OCI-LY7 (cell line): ENCODE measurements around the gene SYNM. TPM values are rescaled to one million over a fixed set of nuclear protein-coding genes. Genes with fewer than 3 reads are reported as not detected.

Source experiments
- BruUV-seq: library from RNA; stranded (reverse); fragments of 400-500 nt; replicated peaks from 2 replicates; lab custom pipeline; 2021; lab: Mats Ljungman, UMichigan
- CTCF ChIA-PET: fragments of 300-600 bp; sonication (Branson Sonifier 250); formaldehyde crosslinking; loops from one replicate; lab custom pipeline; 2022; ENCODE audit warnings: antibody characterized with exemption; ENCODE audit not compliant: unreplicated experiment; lab: Charles Lee
- POLR2A ChIA-PET: fragments of 300-600 bp; sonication (Branson Sonifier 250); formaldehyde crosslinking; loops from one replicate; lab custom pipeline; 2022; ENCODE audit warnings: antibody characterized with exemption; lab: Charles Lee
- DNase-seq: peaks from one replicate; pipeline ENCODE4 v3.0.0-alpha.2; 2015; ENCODE audit warnings: low spot score
- H2AFZ ChIP-seq: fragments of 200-600 bp; sonication (generic), shearing (Covaris generic); 2 replicates; pipeline ENCODE4 v1.6.1; 2014; ENCODE audit warnings: mild to moderate bottlenecking, antibody characterized with exemption, low read length, moderate library complexity
- H3K27ac ChIP-seq: fragments of 200-600 bp; sonication (generic); 2 replicates; pipeline ENCODE4 v1.5.1; 2014; ENCODE audit warnings: mixed run types, low read depth, mild to moderate bottlenecking, moderate library complexity, low read length, inconsistent platforms; ENCODE audit not compliant: poor library complexity, severe bottlenecking
- H3K36me3 ChIP-seq: fragments of 200-600 bp; sonication (generic); 2 replicates; pipeline ENCODE4 v1.6.1; 2014; ENCODE audit warnings: mild to moderate bottlenecking, antibody characterized with exemption, low read length, moderate library complexity, mixed read lengths; ENCODE audit not compliant: insufficient read depth
- H3K4me1 ChIP-seq: fragments of 200-600 bp; sonication (generic); 2 replicates; pipeline ENCODE4 v1.5.1; 2014; ENCODE audit warnings: mild to moderate bottlenecking, low read length; ENCODE audit not compliant: insufficient read depth, poor library complexity, severe bottlenecking
- H3K4me2 ChIP-seq: fragments of 200-600 bp; sonication (generic); 2 replicates; pipeline ENCODE4 v1.6.1; 2014; ENCODE audit warnings: mild to moderate bottlenecking, low read length
- H3K4me3 ChIP-seq: fragments of 200-600 bp; sonication (generic); 2 replicates; pipeline ENCODE4 v1.5.1; 2014; ENCODE audit warnings: mild to moderate bottlenecking, low read depth, low read length; ENCODE audit not compliant: poor library complexity, severe bottlenecking
- H3K79me2 ChIP-seq: fragments of 200-600 bp; sonication (generic); 2 replicates; pipeline ENCODE4 v1.6.1; 2016; ENCODE audit warnings: low read depth, mild to moderate bottlenecking, low read length, moderate library complexity, mixed read lengths; ENCODE audit not compliant: insufficient read depth
- H3K9me2 ChIP-seq: fragments of 200-600 bp; sonication (generic); 2 replicates; pipeline ENCODE4 v1.6.1; 2016; ENCODE audit warnings: mild to moderate bottlenecking, low read length, mixed read lengths; ENCODE audit not compliant: insufficient read depth
- H3K9me3 ChIP-seq: fragments of 200-600 bp; sonication (generic); 2 replicates; pipeline ENCODE4 v1.6.1; 2014; ENCODE audit warnings: mild to moderate bottlenecking, mixed run types, low read length, mixed read lengths
- H4K20me1 ChIP-seq: fragments of 200-600 bp; sonication (generic); 2 replicates; pipeline ENCODE4 v1.6.1; 2014; ENCODE audit warnings: mild to moderate bottlenecking, antibody characterized with exemption, low read length, moderate library complexity, mixed read lengths; ENCODE audit not compliant: insufficient read depth
- CTCF ChIP-seq: fragments of 200-600 bp; sonication (generic); conservative IDR thresholded peaks from 2 replicates; pipeline ENCODE4 v1.5.1; 2014; ENCODE audit warnings: mild to moderate bottlenecking, antibody characterized with exemption, low read length, moderate library complexity, mixed read lengths
- EZH2phosphoT487 ChIP-seq: fragments of 200-600 bp; sonication (generic); IDR thresholded peaks from 2 replicates; pipeline ENCODE4 v1.6.1; 2018; ENCODE audit warnings: low read depth, borderline replicate concordance, mild to moderate bottlenecking, mixed run types, antibody characterized with exemption, low read length, moderate library complexity, mixed read lengths
- intact Hi-C: fragments of 100-400 bp; cut with micrococcal nuclease; formaldehyde crosslinking; loops from one replicate; pipeline ENCODE4 v1.10.0; 2022; ENCODE audit not compliant: unreplicated experiment
- total RNA-seq, 2 experiments: library from RNA; depleted of rRNA in 1 of 2; stranded (reverse); fragments of >200 nt in 1 of 2; shearing (Covaris generic) in 1 of 2; gene quantifications; 2 replicates each; pipeline ENCODE4 v1.2.3, GENCODE V29; 2014 to 2022

The SYNM gene
- total RNA-seq, 2 experiments from 2014 or later, result 0.08 to 0.41 TPM

- no peaks in the 10 kb centered on the region for H3K36me3 ChIP-seq
- H4K20me1 ChIP-seq, result no peaks in the 10 kb centered on the region
- no peak for DNase-seq
- no TSS peak for BruUV-seq
- H2AFZ ChIP-seq, result no peak overlapping the region
- H3K9me3 ChIP-seq, result no peaks in the 10 kb centered on the region
- peaks cover 5% of the 10 kb centered on the region for H3K4me1 ChIP-seq
- TF ChIP-seq CTCF, result no peak
- TF ChIP-seq EZH2phosphoT487, result no peak
- no peak overlapping the region for H3K4me2 ChIP-seq
- H3K9me2 ChIP-seq, result no peaks in the 10 kb centered on the region
- CTCF ChIA-PET, result interaction anchor here (0.6 to 0.8 kb wide), 2 partner anchors 111 to 606 kb away, joined by 3 read pairs; no protein-coding TSS in a partner anchor
- POLR2A ChIA-PET, result interaction anchor here (0.8 kb wide), 1 partner anchor 126 kb away, joined by 3 read pairs; no protein-coding TSS in a partner anchor
- no peak overlapping the region for H3K27ac ChIP-seq
- H3K4me3 ChIP-seq, result no peak overlapping the region
- H3K79me2 ChIP-seq, result no peaks in the 10 kb centered on the region
- intact Hi-C loops, result no loop called here
Measured at GRCh38 chr15:99098991-99099390, 5.9 kb upstream of the SYNM start.

- ChIA-PET CTCF (no interaction called here), POLR2A (no interaction called here)
- Histone ChIP-seq H3K4me1 (peaks cover 5% of the 10 kb centered on the region), H3K9me3 (no peaks in the 10 kb centered on the region), H3K4me2 (no peak overlapping the region), H4K20me1 (no peaks in the 10 kb centered on the region), H3K27ac (no peak overlapping the region), H2AFZ (no peak overlapping the region), H3K79me2 (no peaks in the 10 kb centered on the region), H3K36me3 (no peaks in the 10 kb centered on the region), H3K9me2 (no peaks in the 10 kb centered on the region), H3K4me3 (no peak overlapping the region)
- no peak for DNase-seq
- TF ChIP-seq CTCF, result no peak
- TF ChIP-seq EZH2phosphoT487, result no peak
- BruUV-seq, result no TSS peak
- intact Hi-C loops, result loop anchor here (5.0 kb wide), 1 partner anchor 113 kb away; no protein-coding TSS in a partner anchor
Measured at GRCh38 chr15:99099661-99100060, 5.2 kb upstream of the SYNM start.
